GM12864 (cell line): ENCODE data around the gene SORCS2.

Source experiments
- DNase-seq: peaks from one replicate; pipeline ENCODE4 v3.0.0-alpha.2; 2011; ENCODE audit warnings: low read depth
- H3K4me3 ChIP-seq: 2 replicates; pipeline ENCODE4 v1.5.1; 2011; ENCODE audit warnings: mild to moderate bottlenecking, low read depth, low read length, control low read depth
- CTCF ChIP-seq: IDR thresholded peaks from 2 replicates; pipeline ENCODE4 v1.5.1; 2011; ENCODE audit warnings: low read depth, mild to moderate bottlenecking, moderate library complexity, low read length, control low read depth, inconsistent platforms; ENCODE audit errors: missing control alignments

Gene SORCS2

GRCh38 chr4:7381221-7381889 is 189.0 kb downstream of the SORCS2 start:
- TF ChIP-seq CTCF: peak; percentile 19
- H3K4me3 ChIP-seq: no peak overlapping the region
- DNase-seq: no peak

DNA sequence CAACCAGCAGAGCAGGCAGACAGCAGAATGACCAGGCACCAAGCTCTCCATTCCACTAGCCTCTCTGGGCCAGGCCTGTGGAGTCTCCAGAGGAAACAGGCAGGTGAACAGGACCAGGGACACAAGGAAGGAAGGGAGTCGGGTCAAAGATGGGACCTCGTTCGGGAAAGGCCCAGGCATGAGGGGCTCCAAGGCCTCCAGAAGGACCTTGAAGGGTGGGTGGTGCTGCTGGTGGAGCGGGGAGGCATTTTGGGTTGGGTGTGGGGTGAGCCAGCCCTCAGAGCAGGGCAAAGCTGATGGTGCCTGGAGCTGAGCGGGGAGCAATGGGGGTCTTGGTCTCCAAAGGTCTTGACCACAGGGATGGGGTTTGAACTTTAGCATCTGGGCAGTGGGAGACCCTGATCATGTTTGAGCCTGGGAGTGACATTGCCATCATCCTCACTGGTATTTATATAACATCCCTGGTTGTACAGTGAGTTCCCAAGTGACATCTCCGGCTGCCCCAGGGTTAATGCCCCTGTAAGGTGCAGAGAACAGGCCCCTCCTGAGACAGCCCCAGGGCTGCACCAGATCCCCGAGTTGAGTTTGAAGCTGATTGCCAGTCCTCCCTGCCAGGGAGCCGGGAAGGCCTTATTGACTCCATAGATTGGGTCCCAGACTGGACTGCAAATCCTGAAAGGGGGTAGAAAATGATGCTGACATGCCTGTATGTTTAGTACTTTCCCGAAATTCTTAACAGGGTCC is 189.7 kb downstream of the SORCS2 start:
- H3K4me3 ChIP-seq: no peak overlapping the region
- DNase-seq: no peak
- no peak for TF ChIP-seq CTCF

GRCh38 chr4:7382634-7383014 is 190.3 kb downstream of the SORCS2 start:
- DNase-seq: no peak
- H3K4me3 ChIP-seq: no peak overlapping the region
- TF ChIP-seq CTCF: no peak

DNA sequence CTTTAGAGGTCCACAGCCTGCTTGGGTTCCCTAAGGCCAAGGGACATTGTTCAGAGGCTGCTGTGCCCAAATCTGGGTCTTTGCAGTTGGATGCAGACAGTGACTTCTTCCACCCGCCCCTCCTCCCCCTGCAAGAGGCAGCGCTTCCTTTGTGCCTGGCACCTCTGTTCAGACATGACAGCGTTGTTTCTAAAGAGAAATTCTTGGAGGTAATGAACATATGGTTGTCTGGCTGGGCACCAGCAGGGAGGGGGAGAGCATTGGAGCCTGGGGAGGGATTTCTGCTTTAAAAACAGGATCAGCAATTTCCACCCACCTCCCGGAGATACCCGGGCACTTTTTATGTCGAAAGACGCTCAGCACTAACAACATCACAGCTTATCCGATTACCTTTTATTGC is 190.9 kb downstream of the SORCS2 start:
- no peak for DNase-seq
- H3K4me3 ChIP-seq: no peak overlapping the region
- TF ChIP-seq CTCF: no peak

DNA sequence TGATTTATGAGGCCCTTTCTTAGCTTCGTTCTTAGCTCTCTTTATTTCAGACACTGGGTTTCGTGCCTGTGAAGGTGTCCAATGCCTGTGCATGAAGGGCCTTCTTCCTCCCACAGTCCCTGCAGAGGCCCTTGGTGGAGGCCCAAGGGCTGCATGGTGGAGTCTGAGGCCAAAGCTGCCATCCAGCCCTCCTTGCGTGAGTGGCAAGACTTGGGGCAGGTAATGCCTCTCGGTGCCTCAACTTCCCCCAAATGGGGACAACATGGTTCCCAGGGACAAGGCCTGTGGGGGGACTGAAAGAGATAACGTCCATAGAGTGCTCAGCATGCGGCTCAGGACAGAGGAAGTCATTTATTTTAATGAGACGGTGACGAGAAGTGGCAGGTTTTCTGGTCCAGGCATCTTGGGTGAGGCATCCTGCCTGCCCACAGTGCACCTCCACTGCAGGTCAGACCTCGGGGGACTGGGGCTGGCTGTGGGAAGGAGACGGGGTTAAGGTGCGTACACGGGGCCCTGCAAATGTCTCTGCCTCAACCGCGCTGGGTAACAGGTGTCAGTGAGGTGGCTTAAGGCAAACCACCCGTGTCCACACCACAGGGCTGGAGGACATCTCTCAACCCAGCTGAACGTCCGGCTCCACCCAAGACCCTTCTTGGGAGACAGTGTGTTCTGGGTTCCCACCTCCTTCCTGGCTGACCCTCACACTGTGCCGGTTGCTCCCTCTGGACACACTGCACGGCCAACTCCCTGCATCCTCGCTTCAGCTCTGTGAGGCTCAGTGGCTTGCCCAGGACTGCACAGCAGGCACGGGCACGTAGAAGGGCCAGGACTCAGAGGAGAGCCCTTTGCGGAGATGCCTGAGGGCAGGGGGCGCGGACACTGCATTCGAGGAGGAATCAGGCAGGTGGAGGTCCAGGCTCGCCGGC is 191.9 kb downstream of the SORCS2 start:
- H3K4me3 ChIP-seq: no peak overlapping the region
- no peak for TF ChIP-seq CTCF
- no peak for DNase-seq

DNA sequence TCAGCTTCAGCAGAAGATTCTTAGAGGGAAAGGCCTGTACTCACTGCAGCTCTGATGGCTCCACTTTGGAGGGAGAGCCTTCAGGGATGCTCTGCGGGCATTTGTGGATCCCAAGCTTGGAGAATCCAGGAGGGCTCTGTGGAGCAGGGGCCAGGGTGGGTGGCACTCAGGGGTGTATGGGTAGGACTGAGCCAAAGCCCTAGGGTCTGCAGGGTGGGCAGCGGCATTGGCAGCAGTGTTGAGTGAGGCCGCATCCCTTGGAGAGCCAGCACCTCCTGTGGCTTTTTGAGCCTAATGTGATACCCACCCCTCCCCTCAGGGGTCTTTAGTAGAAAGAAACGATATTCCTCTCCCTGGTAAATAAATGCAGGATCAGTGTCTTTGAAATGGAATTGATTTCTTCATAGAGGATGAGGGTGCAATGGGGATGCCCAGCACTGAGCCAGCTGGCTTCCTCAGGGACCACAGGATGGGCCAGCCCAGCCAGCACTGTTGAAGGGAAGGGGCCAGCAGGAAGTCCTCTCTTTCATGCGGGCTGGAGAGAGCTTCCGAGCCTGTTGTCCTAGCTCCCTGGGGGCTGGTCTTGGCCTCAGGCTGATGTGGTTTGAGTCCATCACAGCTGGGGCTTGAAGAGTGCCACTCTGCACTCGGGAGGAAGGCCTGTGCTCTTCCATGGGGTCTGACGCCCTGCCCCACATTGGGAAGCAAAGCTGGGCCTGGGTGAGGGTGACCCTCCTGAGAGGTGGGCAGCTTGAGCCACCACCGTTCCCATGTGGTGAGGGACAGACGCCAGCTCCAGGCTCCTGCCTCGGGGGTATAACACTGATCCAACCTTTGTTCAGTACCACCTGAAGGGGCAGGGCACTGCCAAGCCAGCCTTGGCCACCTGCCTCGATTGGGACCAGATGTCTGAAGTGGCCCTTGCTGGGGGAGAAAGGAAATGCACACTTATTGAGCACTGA is 192.9 kb downstream of the SORCS2 start:
- TF ChIP-seq CTCF: no peak
- H3K4me3 ChIP-seq: no peak overlapping the region
- DNase-seq: no peak
